NCI-H2107 (cell line): ENCODE data around the gene SSX5.
"Not testable (repeated sequence)": the region's sequence is repeated elsewhere in the genome, so short reads cannot be mapped to it uniquely, and the experiment has no call there.

Experiments
- DNase-seq: peaks from one replicate; lab custom pipeline; 2025; lab: John Stamatoyannopoulos, UW

SSX5 gene

GRCh38 chrX:48196745-48197201, at the start of gene SSX5:
Gene SSX5, minus strand, starts transcription at chrX:48196795. Its CDS starts 1,437 bp downstream, at chrX:48195358.
- no peak for DNase-seq

- DNase-seq: not testable (repeated sequence)
These were observed 27.6 kb upstream of the SSX5 start for GRCh38 chrX:48224196-48224595.

GRCh38 chrX:48214341-48214740, 17.7 kb upstream of the SSX5 start:
- not testable (repeated sequence) for DNase-seq

GRCh38 chrX:48190024-48190423, 6.6 kb downstream of the SSX5 start:
- DNase-seq: not testable (repeated sequence)

GRCh38 chrX:48181882-48182281, 14.7 kb downstream of the SSX5 start:
- not testable (repeated sequence) for DNase-seq

GRCh38 chrX:48180811-48181210, 15.8 kb downstream of the SSX5 start:
- DNase-seq: no peak

- no peak for DNase-seq
These were observed 16.9 kb downstream of the SSX5 start for GRCh38 chrX:48179691-48180090.

GRCh38 chrX:48166322-48166721, 30.3 kb downstream of the SSX5 start:
- not testable (repeated sequence) for DNase-seq

- no peak for DNase-seq
These were observed 31.4 kb downstream of the SSX5 start for GRCh38 chrX:48165241-48165640.

GRCh38 chrX:48156014-48156413, 40.6 kb downstream of the SSX5 start:
- no peak for DNase-seq

GRCh38 chrX:48154796-48155195, 41.8 kb downstream of the SSX5 start:
- DNase-seq: no peak

GRCh38 chrX:48153769-48154168, 42.8 kb downstream of the SSX5 start:
- no peak for DNase-seq

GRCh38 chrX:48142697-48143096, 53.9 kb downstream of the SSX5 start:
- not testable (repeated sequence) for DNase-seq

GRCh38 chrX:48141810-48142508, 54.6 kb downstream of the SSX5 start:
- not testable (repeated sequence) for DNase-seq

- not testable (repeated sequence) for DNase-seq
These were observed 57.5 kb downstream of the SSX5 start for GRCh38 chrX:48139076-48139475.
